HFF-Myc (cell line): Measurements from ENCODE around the gene THAP2.
A peak's percentile ranks its signal among the peaks of the same experiment; 100 is the strongest.

Experiments used
- DNase-seq: peaks from one replicate; pipeline ENCODE4 v3.0.0-alpha.2; 2011; ENCODE audit warnings: low read depth; ENCODE audit errors: extremely low read depth
- H3K4me3 ChIP-seq: replicated peaks from 2 replicates; pipeline ENCODE4 v1.5.1; 2011; ENCODE audit warnings: low read depth, mild to moderate bottlenecking, control low read depth, low read length
- TF ChIP-seq, protein P1 (sequence below): IDR thresholded peaks from 2 replicates; pipeline ENCODE4 v1.5.1; 2012; ENCODE audit warnings: mild to moderate bottlenecking, low read depth, low read length, control low read depth; ENCODE audit errors: missing control alignments

The THAP2 gene

DNA sequence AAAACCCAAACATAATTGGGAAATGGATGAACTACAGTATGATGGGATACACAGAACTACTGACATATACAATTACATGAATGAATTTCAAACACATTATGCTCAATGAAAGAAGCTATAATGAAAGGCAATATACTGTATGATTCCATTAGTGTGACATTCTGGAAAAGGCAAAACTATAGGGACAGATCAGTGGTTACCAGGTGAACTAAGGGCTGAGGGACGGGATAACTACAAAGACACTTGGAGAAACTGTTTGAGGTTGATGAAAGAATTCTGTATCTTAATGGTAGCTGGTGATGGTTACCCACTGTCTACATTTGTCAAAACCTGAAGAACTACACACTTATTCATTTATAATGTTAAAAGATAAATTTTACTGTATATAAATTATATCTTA, 8.2 kb upstream of the THAP2 start:
- TF ChIP-seq, protein P1, sequence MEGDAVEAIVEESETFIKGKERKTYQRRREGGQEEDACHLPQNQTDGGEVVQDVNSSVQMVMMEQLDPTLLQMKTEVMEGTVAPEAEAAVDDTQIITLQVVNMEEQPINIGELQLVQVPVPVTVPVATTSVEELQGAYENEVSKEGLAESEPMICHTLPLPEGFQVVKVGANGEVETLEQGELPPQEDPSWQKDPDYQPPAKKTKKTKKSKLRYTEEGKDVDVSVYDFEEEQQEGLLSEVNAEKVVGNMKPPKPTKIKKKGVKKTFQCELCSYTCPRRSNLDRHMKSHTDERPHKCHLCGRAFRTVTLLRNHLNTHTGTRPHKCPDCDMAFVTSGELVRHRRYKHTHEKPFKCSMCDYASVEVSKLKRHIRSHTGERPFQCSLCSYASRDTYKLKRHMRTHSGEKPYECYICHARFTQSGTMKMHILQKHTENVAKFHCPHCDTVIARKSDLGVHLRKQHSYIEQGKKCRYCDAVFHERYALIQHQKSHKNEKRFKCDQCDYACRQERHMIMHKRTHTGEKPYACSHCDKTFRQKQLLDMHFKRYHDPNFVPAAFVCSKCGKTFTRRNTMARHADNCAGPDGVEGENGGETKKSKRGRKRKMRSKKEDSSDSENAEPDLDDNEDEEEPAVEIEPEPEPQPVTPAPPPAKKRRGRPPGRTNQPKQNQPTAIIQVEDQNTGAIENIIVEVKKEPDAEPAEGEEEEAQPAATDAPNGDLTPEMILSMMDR: no peak
- no peak overlapping the region for H3K4me3 ChIP-seq

DNA sequence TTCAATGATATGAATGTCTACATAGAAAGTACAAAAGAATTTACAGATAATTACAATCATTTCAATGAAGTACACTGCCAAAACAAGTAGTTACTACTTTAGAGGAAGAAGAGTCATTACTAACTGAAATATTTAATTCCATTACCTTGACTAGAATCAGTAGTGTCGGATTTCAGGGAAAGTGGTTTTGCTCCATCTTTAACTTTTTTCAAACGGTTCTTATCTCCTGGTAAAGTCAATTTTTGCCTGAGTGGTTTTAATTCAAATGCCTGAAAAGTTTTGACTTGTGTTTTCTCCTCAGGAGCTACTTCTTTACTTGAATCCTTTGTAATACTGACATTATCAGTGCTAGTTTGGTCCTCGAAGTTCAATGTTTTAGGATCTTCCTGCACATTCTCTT, 7.4 kb upstream of the THAP2 start:
- H3K4me3 ChIP-seq: no peak overlapping the region
- TF ChIP-seq, protein P1: no peak
- no peak for DNase-seq

More for the DNA sequence above, 8.2 kb upstream of the THAP2 start:
- no peak for DNase-seq

DNA sequence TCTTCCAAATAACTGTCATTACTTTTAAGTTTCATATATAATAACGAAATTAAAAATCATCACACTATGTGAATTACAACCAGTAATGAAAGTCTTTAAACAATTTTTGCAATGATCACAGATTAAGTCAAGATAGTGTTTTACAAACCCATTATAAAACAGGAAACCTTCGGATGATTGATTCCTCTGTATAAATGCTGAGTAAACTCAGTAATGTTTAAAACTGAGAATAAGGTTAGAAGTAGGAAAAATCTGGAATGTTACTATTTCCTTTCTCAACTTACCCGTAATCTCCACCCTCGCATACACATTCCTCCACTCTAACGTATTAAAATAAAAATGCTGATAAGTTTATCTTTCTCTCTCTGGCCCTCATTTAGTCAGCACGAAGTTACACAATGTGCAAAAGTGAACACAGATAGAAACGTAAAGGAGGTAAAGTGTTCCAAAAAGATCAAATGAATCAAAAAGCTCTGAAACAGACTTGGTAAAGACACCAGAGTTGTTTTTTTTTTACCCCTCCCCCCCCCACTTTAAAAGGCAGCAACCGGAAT, 2.0 kb upstream of the THAP2 start:
- TF ChIP-seq, protein P1: no peak
- no peak for DNase-seq
- H3K4me3 ChIP-seq: peak overlapping the region; percentile 84

DNA sequence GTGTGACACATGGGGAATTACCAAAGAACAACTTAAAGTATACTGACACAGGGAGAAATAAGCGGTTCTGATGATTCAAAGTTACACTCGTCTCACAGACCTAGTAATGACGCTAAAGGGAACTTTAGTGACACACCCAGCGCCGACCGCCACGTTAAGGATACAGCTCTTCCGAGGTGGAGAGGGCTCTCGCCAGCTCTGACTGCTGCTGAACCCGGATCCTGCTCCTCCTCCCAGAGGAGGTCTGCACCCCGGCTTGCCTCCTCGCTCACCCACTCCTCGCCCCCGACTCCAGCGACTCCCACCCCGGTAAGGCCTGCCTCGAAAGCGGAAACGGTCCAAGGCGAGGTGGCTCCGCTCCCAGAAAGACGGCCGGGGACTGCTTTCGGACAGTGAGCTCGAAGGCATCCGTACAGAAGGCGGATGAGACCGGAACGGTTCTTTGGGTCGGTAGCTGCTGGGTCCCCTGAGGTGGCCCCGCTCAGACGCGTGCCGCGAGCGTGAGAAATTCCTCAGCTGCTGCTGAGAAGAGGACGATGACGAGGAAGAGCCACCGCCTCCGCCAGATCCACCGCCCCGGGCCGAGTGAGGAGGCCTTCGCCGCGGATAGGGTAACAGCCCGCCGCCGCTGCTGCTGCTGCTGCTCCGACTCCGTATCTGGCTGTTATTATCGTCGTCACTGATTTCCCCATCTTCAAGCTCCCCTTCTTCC, 1.1 kb upstream of the THAP2 start:
- peak; percentile 9 for DNase-seq
- TF ChIP-seq, protein P1: no peak
- H3K4me3 ChIP-seq: peak overlapping the region; percentile 84

DNA sequence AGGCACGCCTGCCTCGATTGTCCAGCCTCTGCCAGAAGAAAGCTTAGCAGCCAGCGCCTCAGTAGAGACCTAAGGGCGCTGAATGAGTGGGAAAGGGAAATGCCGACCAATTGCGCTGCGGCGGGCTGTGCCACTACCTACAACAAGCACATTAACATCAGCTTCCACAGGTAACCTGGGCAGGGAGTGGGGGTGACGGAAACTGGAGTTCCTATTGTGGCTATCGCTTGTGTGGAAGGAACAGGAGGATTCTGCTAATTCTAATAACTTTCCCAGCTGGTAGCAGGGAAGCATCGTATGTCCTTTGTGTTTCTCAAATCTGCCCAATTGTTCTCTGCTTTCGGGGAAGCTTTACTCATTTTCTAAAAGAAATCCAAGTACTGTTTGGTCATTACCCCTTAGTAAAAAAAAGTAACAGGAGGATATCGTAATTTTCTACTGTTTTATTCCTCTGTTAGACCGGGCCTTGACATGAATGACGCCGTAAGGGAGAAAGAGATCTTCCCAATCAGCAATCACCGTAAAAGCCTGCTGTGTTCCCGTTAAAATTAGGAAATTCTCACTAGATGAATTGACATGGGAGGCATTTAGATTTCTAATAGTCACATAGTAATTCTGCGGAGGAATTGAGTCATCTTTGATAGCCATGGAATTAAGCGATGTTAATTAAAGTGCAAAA, 449 bp downstream of the THAP2 start:
- peak overlapping the region; percentile 84 for H3K4me3 ChIP-seq

DNA sequence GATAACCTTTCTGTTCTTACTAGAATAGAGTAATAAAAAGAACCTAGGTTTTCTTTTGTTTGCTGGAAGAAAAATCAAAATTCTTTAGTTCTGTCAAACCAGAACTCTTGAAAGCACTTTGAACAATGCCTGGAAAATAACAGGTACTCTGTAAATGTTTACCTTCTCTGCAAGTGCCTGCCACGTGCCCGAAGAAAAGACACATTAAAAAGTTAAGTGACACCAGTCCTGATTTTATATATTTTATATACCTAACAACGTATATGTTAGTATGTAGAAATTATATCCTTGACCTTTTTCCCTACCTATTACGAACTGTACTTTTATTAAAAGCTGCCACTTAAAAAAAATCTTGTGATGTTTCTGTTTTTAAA, 976 bp downstream of the THAP2 start:
- peak overlapping the region; percentile 84 for H3K4me3 ChIP-seq
- TF ChIP-seq, protein P1: no peak
- DNase-seq: no peak

More for the DNA sequence above, 449 bp downstream of the THAP2 start:
- TF ChIP-seq, protein P1: no peak
- DNase-seq: no peak
